HG03039 (cell line): ENCODE data around the gene KCNJ12.

Experiments used
- ATAC-seq: cut with Tn5 transposase; IDR thresholded peaks from one replicate; pipeline ENCODE4 v1.9.1; 2021; ENCODE audit warnings: mild to moderate bottlenecking, moderate library complexity; ENCODE audit not compliant: unreplicated experiment

Gene KCNJ12

DNA sequence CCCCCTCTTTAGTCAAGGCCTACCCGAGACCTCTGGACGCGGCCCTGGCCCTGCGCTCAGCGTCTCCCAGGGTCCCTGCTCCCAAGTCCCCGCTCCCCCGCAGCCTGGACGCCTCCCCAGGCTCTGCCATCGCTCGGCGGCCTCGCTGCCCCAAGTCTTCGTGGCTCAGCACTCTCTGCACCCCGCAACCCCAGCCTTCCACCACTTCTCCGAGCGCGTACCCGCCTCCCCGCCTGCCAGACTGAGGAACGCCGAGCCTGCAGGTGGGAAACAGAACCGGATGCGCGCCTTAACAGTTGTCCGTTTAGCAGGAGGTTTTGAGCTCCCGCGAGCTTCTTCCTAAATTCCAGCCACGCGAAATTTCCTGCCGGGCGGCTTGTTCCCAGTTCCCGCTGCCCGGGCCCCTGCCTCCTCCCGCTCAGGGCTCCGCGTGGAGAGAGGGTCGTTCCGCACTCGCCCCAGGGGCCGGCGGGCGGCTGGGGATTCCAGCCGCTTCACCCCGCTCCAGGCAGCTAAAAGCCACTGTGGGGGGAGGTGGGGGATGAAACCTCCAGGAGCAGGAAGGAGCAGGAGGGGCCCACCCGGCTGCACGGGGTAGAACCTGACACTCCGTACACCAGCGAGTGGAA, 87.7 kb downstream of the KCNJ12 start:
- ATAC-seq: no peak

DNA sequence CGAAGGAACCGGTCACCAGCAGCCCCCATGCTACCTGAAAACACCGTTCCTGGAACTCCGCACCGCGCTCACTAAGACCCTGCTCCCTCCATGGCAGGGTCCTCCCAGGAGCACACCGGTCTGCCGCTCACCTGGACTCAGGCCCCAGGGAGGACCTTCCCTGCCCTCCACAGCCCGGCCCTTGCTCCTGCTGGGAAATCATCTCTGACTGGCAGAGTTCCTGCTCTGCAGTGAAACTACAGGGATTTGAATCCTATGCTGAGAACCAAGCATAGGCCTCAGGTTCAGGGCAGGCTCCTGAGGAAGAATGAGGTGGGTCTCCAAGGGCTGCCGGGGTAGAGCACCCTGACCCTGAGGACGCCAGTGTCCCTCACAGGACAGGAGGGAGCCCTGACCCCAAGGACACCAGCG, 88.5 kb downstream of the KCNJ12 start:
- no peak for ATAC-seq

DNA sequence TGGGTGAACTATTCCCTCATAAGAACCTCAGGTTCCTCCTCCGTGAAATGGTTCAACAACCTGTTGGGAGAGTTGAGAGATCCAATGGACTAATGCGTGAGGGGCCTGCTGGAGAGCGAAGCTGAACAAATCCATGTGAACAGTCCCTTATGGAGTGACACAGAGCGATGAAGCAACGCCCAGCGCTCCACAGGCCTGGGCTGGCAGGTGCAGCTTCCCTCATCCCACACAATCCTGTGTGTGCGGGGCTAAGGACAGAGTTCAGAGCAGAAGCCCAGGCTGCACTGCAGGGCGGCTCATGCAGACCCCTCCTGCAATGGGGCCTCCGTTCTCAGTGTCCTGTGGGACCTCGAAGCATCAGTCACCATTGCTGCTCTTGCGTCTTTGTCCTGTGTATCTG, 90.4 kb downstream of the KCNJ12 start:
- ATAC-seq: no peak

DNA sequence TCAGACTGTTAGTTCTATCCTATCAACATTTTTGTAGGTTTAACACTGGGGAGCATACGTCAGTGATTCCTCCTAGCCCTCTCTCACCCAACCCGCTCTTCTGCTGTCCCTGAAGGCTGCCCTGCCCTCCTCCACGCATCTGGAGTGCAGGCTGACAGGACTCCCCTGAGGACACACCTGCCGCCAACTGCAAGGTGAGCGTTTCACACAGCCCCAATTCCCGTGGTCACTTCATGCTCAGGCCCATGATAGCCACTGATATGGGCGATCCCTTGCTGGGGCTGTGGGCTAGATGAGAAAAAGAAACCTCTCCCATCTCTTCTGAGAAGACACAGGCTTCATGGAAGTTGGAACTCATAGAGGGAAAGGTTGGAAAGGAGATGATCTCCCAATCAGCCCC, 91.0 kb downstream of the KCNJ12 start:
- no peak for ATAC-seq

DNA sequence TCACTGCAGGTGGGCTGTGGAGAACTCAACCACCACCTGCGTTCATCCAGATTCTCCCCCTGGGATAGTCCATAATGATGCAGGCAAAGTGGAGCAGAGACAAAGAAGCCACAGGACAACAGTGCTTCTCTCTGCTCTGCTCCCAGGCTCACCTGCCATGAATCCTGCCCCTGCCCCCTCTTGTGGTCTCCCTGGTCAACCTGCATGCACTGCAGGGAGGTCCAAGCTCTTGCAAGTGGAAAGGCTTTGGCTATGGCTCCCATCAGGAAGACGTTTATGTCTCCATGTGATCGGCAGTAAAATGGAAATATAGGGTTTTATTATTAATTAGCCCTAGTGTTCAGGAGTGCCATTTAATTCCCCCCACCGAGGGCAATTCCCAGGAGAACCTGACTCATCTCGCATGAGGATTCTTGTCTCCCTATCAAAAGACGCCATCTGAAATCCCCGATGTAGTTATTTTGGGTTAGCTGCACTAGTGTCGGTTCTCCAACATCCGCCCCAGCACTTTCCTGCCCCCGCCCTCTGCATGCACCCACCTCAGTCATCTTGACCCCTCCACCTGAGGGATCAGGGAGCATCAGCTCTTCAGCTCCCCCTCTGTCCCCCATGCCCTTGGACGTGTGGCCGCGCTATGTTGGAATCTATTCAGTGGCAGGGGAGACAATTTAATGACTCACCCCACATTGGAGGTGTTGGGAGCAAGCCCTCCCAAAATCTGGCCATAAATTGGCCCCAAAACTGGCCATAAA, 91.8 kb downstream of the KCNJ12 start:
- ATAC-seq: no peak
